Breast epithelium (tissue), 3 donors: ENCODE results near the gene RIMBP2.

Source experiments
- POLR2AphosphoS5 ChIP-seq, 3 donors: sonication (generic); formaldehyde crosslinking; IDR thresholded peaks; one replicate each; pipeline ENCODE4 v1.6.1; 2017; ENCODE audit warnings: antibody characterized with exemption in 3 of 3
- TF ChIP-seq, protein P1 (sequence below), 3 donors: fragments of 450-650 bp; IDR thresholded peaks; one replicate each; pipeline ENCODE4 v1.5.1; 2016 to 2017; ENCODE audit warnings: antibody characterized with exemption in 3 of 3, mild to moderate bottlenecking in 3 of 3, moderate library complexity in 3 of 3

DNA sequence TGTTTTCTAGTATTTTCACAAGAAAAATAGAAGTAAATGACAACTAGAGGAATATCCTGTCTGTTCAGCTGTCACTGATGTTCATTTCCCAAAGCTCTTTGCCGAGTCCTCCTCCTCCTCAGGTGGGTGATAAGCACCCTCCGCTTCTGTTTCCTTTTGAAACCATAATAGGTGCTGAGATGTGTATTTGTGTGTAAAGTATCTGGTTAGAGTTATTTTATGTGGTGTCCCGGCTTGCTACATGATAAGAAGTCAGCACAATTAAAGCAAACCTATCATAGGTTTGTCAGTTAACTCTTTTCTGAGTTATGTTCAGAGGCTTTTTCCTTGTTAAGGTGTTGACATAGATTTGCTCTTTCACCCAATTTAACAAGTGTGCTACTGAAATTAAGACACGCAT, 296.0 kb downstream of the RIMBP2 start:
- TF ChIP-seq, protein P1, sequence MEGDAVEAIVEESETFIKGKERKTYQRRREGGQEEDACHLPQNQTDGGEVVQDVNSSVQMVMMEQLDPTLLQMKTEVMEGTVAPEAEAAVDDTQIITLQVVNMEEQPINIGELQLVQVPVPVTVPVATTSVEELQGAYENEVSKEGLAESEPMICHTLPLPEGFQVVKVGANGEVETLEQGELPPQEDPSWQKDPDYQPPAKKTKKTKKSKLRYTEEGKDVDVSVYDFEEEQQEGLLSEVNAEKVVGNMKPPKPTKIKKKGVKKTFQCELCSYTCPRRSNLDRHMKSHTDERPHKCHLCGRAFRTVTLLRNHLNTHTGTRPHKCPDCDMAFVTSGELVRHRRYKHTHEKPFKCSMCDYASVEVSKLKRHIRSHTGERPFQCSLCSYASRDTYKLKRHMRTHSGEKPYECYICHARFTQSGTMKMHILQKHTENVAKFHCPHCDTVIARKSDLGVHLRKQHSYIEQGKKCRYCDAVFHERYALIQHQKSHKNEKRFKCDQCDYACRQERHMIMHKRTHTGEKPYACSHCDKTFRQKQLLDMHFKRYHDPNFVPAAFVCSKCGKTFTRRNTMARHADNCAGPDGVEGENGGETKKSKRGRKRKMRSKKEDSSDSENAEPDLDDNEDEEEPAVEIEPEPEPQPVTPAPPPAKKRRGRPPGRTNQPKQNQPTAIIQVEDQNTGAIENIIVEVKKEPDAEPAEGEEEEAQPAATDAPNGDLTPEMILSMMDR (IDR thresholded peaks at IDR 0.05): no peak
- no peak for TF ChIP-seq POLR2AphosphoS5 (IDR thresholded peaks at IDR 0.05)
